Liver (tissue), 9 donors: Measurements from ENCODE around the gene CALHM5. TPM values are rescaled to one million over a fixed set of nuclear protein-coding genes. Genes with fewer than 3 reads are reported as not detected.

Source experiments
- DNase-seq: peaks from one replicate; pipeline ENCODE4 v3.0.0-alpha.2; 2017; ENCODE audit warnings: low spot score
- H3K27ac ChIP-seq, 2 donors: one replicate each; pipeline ENCODE4 v1.7.0; 2013; ENCODE audit warnings: inconsistent platforms in 2 of 2, low read length in 2 of 2, control low read depth in 1 of 2, low read depth in 1 of 2, mild to moderate bottlenecking in 1 of 2
- H3K27me3 ChIP-seq, 4 donors: one replicate each; pipeline versions ENCODE4 v1.6.1 to v1.7.0; 2013; ENCODE audit warnings: low read length in 3 of 4, inconsistent platforms in 1 of 4, mild to moderate bottlenecking in 1 of 4, moderate library complexity in 1 of 4; ENCODE audit not compliant: control insufficient read depth in 4 of 4, insufficient read depth in 4 of 4
- H3K36me3 ChIP-seq, 4 donors: one replicate each; pipeline versions ENCODE4 v1.6.1 to v1.7.0; 2013; ENCODE audit warnings: low read length in 3 of 4, mild to moderate bottlenecking in 3 of 4, low read depth in 1 of 4, moderate library complexity in 1 of 4; ENCODE audit not compliant: control insufficient read depth in 4 of 4, insufficient read depth in 3 of 4
- H3K4me1 ChIP-seq, 4 donors: one replicate each; pipeline versions ENCODE4 v1.6.1 to v1.7.0; 2013; ENCODE audit warnings: low read length in 3 of 4, mild to moderate bottlenecking in 3 of 4, moderate library complexity in 1 of 4; ENCODE audit not compliant: control insufficient read depth in 4 of 4, insufficient read depth in 4 of 4
- H3K4me3 ChIP-seq, 3 donors: one replicate each; pipeline versions ENCODE4 v1.6.1 to v1.7.0; 2013; ENCODE audit warnings: low read length in 3 of 3, control low read depth in 1 of 3, low read depth in 1 of 3, mild to moderate bottlenecking in 1 of 3
- H3K9ac ChIP-seq, 2 donors: one replicate each; pipeline ENCODE4 v1.7.0; 2013; ENCODE audit warnings: low read length in 2 of 2, mild to moderate bottlenecking in 2 of 2, moderate library complexity in 2 of 2, control low read depth in 1 of 2, low read depth in 1 of 2
- H3K9me3 ChIP-seq, 4 donors: one replicate each; pipeline versions ENCODE4 v1.6.1 to v1.7.0; 2013; ENCODE audit warnings: low read length in 3 of 4; ENCODE audit not compliant: control insufficient read depth in 4 of 4
- ATF3 ChIP-seq: IDR thresholded peaks from 2 replicates; pipeline ENCODE4 v1.6.1; 2016; ENCODE audit warnings: antibody characterized with exemption
- CTCF ChIP-seq: fragments of 150-350 bp; IDR thresholded peaks from 2 replicates; pipeline ENCODE4 v1.5.1; 2017; ENCODE audit warnings: improper control_type of control experiment, low read depth, low read length; ENCODE audit not compliant: missing input control
- EGR1 ChIP-seq, 2 donors: IDR thresholded peaks; 2 replicates each; pipeline ENCODE4 v1.6.1; 2016 to 2018; ENCODE audit warnings: antibody characterized with exemption in 2 of 2, low read depth in 2 of 2
- FOXA1 ChIP-seq: IDR thresholded peaks from 2 replicates; pipeline ENCODE4 v1.6.1; 2016; ENCODE audit warnings: antibody characterized with exemption
- FOXA2 ChIP-seq: IDR thresholded peaks from 2 replicates; pipeline ENCODE4 v1.6.1; 2016; ENCODE audit warnings: antibody characterized with exemption
- GABPA ChIP-seq, 2 donors: IDR thresholded peaks in 1 of 2; conservative IDR thresholded peaks in 1 of 2; 2 replicates each; pipeline ENCODE4 v1.6.1; 2016; ENCODE audit warnings: antibody characterized with exemption in 2 of 2, mild to moderate bottlenecking in 1 of 2, moderate library complexity in 1 of 2
- HNF4A ChIP-seq, 2 donors: conservative IDR thresholded peaks; 2 replicates each; pipeline ENCODE4 v1.6.1; 2016; ENCODE audit warnings: antibody characterized with exemption in 2 of 2, mild to moderate bottlenecking in 2 of 2
- HNF4G ChIP-seq: IDR thresholded peaks from 2 replicates; pipeline ENCODE4 v1.6.1; 2016; ENCODE audit warnings: antibody characterized with exemption
- JUND ChIP-seq, 2 donors: IDR thresholded peaks; 2 replicates each; pipeline ENCODE4 v1.6.1; 2016; ENCODE audit warnings: antibody characterized with exemption in 2 of 2
- MAX ChIP-seq: IDR thresholded peaks from 2 replicates; pipeline ENCODE4 v1.6.1; 2016; ENCODE audit warnings: antibody characterized with exemption
- NR2F2 ChIP-seq: IDR thresholded peaks from 2 replicates; pipeline ENCODE4 v1.6.1; 2016; ENCODE audit warnings: antibody characterized with exemption
- RAD21 ChIP-seq, 2 donors: IDR thresholded peaks; 2 replicates each; pipeline ENCODE4 v1.6.1; 2016; ENCODE audit warnings: antibody characterized with exemption in 2 of 2, mild to moderate bottlenecking in 2 of 2
- REST ChIP-seq: IDR thresholded peaks from 2 replicates; pipeline ENCODE4 v1.6.1; 2016; ENCODE audit warnings: antibody characterized with exemption, mild to moderate bottlenecking
- SP1 ChIP-seq: IDR thresholded peaks from 2 replicates; pipeline ENCODE4 v1.6.1; 2018; ENCODE audit warnings: antibody characterized with exemption, mild to moderate bottlenecking
- YY1 ChIP-seq: IDR thresholded peaks from 2 replicates; pipeline ENCODE4 v1.6.1; 2016; ENCODE audit warnings: antibody characterized with exemption, mild to moderate bottlenecking
- ZBTB33 ChIP-seq: IDR thresholded peaks from 2 replicates; pipeline ENCODE4 v1.6.1; 2016; ENCODE audit warnings: antibody characterized with exemption
- WGBS: extraction: QIAGEN DNeasy Blood & Tissue Kit; methylation state at CpG from one replicate; pipeline ENCODE4 v1.1.7; 2013; 5-methylcytosine and 5-hydroxymethylcytosine counted together
- polyA plus RNA-seq, 2 donors: library from polyadenylated mRNA; stranded (reverse) in 1 of 2; unstranded in 1 of 2; fragments of 200-250 nt in 1 of 2; fragments of >200 nt in 1 of 2; fragmentation: Nextera tagmentation in 1 of 2; extraction: Ambion mirVana in 1 of 2; gene quantifications; one replicate each; pipeline versions ENCODE4 v1.2.1 to v1.2.3, GENCODE V29; 2013 to 2015
- total RNA-seq, 2 donors: library from RNA; depleted of rRNA; stranded (reverse); fragments of >200 nt; gene quantifications; one replicate each; pipeline ENCODE4 v1.2.3, GENCODE V29; 2014
- donor health status: healthy.
- donor health status: healthy.
- donor health status: healthy.
- donor health status: healthy.
- donor health status: healthy.

CALHM5 gene
- total and polyA plus RNA-seq, 4 donors: 0.07 to 0.59 (median 0.45) TPM

- H3K27ac ChIP-seq: no peak overlapping the region
- TF ChIP-seq FOXA1 (no peak), HNF4A (conservative IDR thresholded peaks at IDR 0.05) (no peak), GABPA (IDR thresholded peaks at IDR 0.05 in 1 of 2, conservative IDR thresholded peaks at IDR 0.05 in 1 of 2) (no peak), JUND (IDR thresholded peaks at IDR 0.05) (no peak), SP1 (no peak), YY1 (no peak), MAX (no peak), RAD21 (IDR thresholded peaks at IDR 0.05) (no peak), CTCF (no peak), FOXA2 (no peak), ZBTB33 (no peak), EGR1 (IDR thresholded peaks at IDR 0.05; ENCODE audit: low read depth in 2 of 2) (no peak), HNF4G (no peak), REST (no peak), ATF3 (no peak)
- no peak for DNase-seq
- peaks cover 0 to 4% (median under 1%) of the 10 kb centered on the region in 4 donors for H3K9me3 ChIP-seq
- H3K27me3 ChIP-seq: no peaks in the 10 kb centered on the region
- no peaks in the 10 kb centered on the region for H3K4me1 ChIP-seq
- peak overlapping the region in 1 of 2 donors; percentile 20 for H3K9ac ChIP-seq
- H3K36me3 ChIP-seq: no peaks in the 10 kb centered on the region
- peak overlapping the region in 1 of 3 donors; percentile 19 for H3K4me3 ChIP-seq
Observed at GRCh38 chr6:116512734-116513133, 1.3 kb downstream of the CALHM5 start.

- WGBS: 91% methylated on average over 2 of the region's 2 CpGs
- no peaks in the 10 kb centered on the region for H3K27me3 ChIP-seq
- H3K36me3 ChIP-seq: no peaks in the 10 kb centered on the region
- H3K9me3 ChIP-seq: peaks cover 0 to 4% (median 0%) of the 10 kb centered on the region in 4 donors
- no peaks in the 10 kb centered on the region for H3K4me1 ChIP-seq
- no peak for DNase-seq
- no peak overlapping the region for H3K9ac ChIP-seq
- no peak overlapping the region for H3K4me3 ChIP-seq
- H3K27ac ChIP-seq: no peak overlapping the region
- no peak for TF ChIP-seq ZBTB33
- no peak for TF ChIP-seq CTCF
- TF ChIP-seq NR2F2: no peak
- no peak for TF ChIP-seq YY1
Observed at GRCh38 chr6:116513224-116513875, 1.9 kb downstream of the CALHM5 start.
